ENCODE data around the gene INA.

DNA sequence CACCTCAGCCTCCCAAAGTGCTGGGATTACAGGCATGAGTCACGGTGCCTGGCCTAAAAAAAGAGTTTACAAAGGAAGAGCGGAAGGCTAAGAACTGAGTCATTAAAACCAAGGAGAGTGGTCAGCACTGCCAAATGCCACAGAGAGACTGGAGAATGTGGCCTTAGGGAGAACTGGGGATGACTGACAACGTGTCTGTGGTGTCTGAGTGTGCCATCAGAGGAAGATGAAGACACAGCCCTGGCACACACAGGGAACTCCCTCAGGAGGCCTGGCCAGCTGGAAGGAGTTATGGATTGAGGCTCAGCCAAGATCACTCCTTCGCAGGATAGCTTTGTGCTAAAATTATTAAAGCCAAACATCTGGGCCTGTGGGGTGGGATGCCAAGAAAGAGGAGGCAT is 3.9 kb upstream of the INA start:
- TF ChIP-seq, protein P1, sequence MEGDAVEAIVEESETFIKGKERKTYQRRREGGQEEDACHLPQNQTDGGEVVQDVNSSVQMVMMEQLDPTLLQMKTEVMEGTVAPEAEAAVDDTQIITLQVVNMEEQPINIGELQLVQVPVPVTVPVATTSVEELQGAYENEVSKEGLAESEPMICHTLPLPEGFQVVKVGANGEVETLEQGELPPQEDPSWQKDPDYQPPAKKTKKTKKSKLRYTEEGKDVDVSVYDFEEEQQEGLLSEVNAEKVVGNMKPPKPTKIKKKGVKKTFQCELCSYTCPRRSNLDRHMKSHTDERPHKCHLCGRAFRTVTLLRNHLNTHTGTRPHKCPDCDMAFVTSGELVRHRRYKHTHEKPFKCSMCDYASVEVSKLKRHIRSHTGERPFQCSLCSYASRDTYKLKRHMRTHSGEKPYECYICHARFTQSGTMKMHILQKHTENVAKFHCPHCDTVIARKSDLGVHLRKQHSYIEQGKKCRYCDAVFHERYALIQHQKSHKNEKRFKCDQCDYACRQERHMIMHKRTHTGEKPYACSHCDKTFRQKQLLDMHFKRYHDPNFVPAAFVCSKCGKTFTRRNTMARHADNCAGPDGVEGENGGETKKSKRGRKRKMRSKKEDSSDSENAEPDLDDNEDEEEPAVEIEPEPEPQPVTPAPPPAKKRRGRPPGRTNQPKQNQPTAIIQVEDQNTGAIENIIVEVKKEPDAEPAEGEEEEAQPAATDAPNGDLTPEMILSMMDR (IDR thresholded peaks at IDR 0.05) = no peak
- TF ChIP-seq POLR2A (IDR thresholded peaks at IDR 0.05) = no peak
